ENCODE results near the gene FGD6.
"Not testable (repeated sequence)": the region's sequence is repeated elsewhere in the genome, so short reads cannot be mapped to it uniquely, and the experiment has no call there.

The FGD6 gene

DNA sequence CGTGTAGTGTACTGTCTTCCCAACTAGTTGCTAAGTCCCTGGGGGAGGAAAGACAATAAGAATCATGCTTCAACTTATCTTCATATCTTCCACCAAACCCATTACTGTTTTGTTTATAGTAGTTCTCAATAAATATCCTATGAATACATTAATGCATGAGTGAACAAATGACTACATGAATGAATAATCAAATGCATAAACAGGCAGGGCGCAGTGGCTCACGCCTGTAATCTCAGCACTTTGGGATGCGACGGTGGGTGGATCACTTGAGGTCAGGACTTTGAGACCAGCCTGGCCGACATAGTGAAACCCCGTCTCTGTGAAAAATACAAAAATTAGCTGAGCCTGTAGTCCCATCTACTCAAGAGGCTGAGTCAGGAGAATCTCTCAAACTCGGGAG is 111.7 kb downstream of the FGD6 start:
- no peak overlapping the region for H3K14ac ChIP-seq (ENCODE audit: low read length)
- no peak overlapping the region for H2BK120ac ChIP-seq (ENCODE audit: low read depth, low read length)
- H3K27me3 ChIP-seq (ENCODE audit: control insufficient read depth in 3 of 3, insufficient read depth in 3 of 3, low read depth in 1 of 3, low read length in 3 of 3) = no peaks in the 10 kb centered on the region
- no peak overlapping the region for H3K18ac ChIP-seq (ENCODE audit: low read length)
- no peak overlapping the region for H2AK5ac ChIP-seq (ENCODE audit: low read depth, low read length)
- peaks cover 0 to 1% of the 10 kb centered on the region in 2 donors for H3K4me1 ChIP-seq (ENCODE audit: control insufficient read depth in 2 of 2, insufficient read depth in 1 of 2, low read depth in 1 of 2, low read length in 2 of 2)
- H4K91ac ChIP-seq (ENCODE audit: low read depth, low read length, poor library complexity) = no peak overlapping the region
- no peak overlapping the region for H2BK12ac ChIP-seq (ENCODE audit: low read length)
- no peak overlapping the region for H2BK5ac ChIP-seq (ENCODE audit: low read length)
- no peak overlapping the region for H3K4me3 ChIP-seq (ENCODE audit: low read length in 2 of 2)
- H3K27ac ChIP-seq (replicated peaks; ENCODE audit: low read length) = no peak overlapping the region
- no peak overlapping the region for H3K4ac ChIP-seq (ENCODE audit: low read length)
- no peak overlapping the region for H3K9ac ChIP-seq (ENCODE audit: low read depth, low read length, poor library complexity)
- H4K8ac ChIP-seq (ENCODE audit: low read depth, low read length) = no peak overlapping the region
- H3K79me1 ChIP-seq (ENCODE audit: low read depth, low read length) = no peaks in the 10 kb centered on the region
- no peak overlapping the region for H2BK15ac ChIP-seq (ENCODE audit: low read length)
- no peaks in the 10 kb centered on the region for H3K9me3 ChIP-seq (replicated peaks in 1 of 2; ENCODE audit: control insufficient read depth in 2 of 2, insufficient read depth in 1 of 2, low read depth in 1 of 2, low read length in 2 of 2)
- H3K36me3 ChIP-seq (replicated peaks in 1 of 2; ENCODE audit: control insufficient read depth in 2 of 2, insufficient read depth in 2 of 2, low read length in 2 of 2) = peaks cover 14 to 83% of the 10 kb centered on the region in 2 donors
- no peak for DNase-seq (ENCODE audit: low spot score)
- H3K4me2 ChIP-seq (ENCODE audit: insufficient read depth, low read length, poor library complexity, severe bottlenecking) = no peak overlapping the region
- no CpG with 5 or more reads among the region's 8 CpGs for WGBS, 2 donors (ENCODE audit: extremely low coverage in 2 of 2, insufficient read length in 2 of 2, insufficient replicate concordance in 1 of 2)
- no peak overlapping the region for H2AFZ ChIP-seq (ENCODE audit: low read length)
- H3K23ac ChIP-seq (ENCODE audit: low read depth, low read length, poor library complexity) = no peak overlapping the region

DNA sequence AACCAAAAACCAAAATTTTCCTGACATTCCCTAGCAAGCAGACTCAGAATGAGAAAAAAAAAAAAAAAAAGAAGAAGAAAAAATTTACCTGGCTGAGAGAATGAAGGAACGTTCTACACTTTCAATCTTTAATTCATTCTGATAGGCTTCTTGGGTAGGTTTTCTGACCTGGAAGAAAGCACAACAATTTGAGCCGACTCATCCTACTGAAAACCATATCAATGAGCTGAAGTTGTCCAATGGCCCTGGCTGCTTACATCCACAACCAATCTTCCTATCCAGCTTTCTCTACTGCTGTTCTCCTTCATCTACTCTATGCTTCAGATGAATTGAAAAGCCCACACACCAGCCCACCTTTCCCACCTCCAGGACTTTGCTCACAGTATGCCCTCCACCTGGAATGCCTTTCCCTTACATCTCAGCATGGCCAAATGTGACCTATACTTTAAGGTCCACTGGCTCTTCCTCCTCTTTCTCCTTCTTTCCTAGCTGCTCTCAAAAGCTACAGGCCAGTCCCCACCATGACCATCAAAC is 112.3 kb downstream of the FGD6 start:
- H3K14ac ChIP-seq (ENCODE audit: low read length) = no peak overlapping the region
- H3K18ac ChIP-seq (ENCODE audit: low read length) = no peak overlapping the region
- DNase-seq (ENCODE audit: low spot score) = no peak
- no peak overlapping the region for H4K8ac ChIP-seq (ENCODE audit: low read depth, low read length)
- no peaks in the 10 kb centered on the region for H3K9me3 ChIP-seq (replicated peaks in 1 of 2; ENCODE audit: control insufficient read depth in 2 of 2, insufficient read depth in 1 of 2, low read depth in 1 of 2, low read length in 2 of 2)
- no peak overlapping the region for H2BK5ac ChIP-seq (ENCODE audit: low read length)
- peaks cover 15 to 83% of the 10 kb centered on the region in 2 donors for H3K36me3 ChIP-seq (replicated peaks in 1 of 2; ENCODE audit: control insufficient read depth in 2 of 2, insufficient read depth in 2 of 2, low read length in 2 of 2)
- no peak overlapping the region for H3K4me2 ChIP-seq (ENCODE audit: insufficient read depth, low read length, poor library complexity, severe bottlenecking)
- no peaks in the 10 kb centered on the region for H3K79me1 ChIP-seq (ENCODE audit: low read depth, low read length)
- no peak overlapping the region for H2BK12ac ChIP-seq (ENCODE audit: low read length)
- no peak overlapping the region for H2BK120ac ChIP-seq (ENCODE audit: low read depth, low read length)
- no peak overlapping the region for H3K4me3 ChIP-seq (ENCODE audit: low read length in 2 of 2)
- no peak overlapping the region for H3K23ac ChIP-seq (ENCODE audit: low read depth, low read length, poor library complexity)
- H3K27ac ChIP-seq (replicated peaks; ENCODE audit: low read length) = no peak overlapping the region
- no peak overlapping the region for H2AFZ ChIP-seq (ENCODE audit: low read length)
- WGBS, 2 donors (ENCODE audit: extremely low coverage in 2 of 2, insufficient read length in 2 of 2, insufficient replicate concordance in 1 of 2) = no CpG with 5 or more reads among the region's 2 CpGs
- H2AK5ac ChIP-seq (ENCODE audit: low read depth, low read length) = no peak overlapping the region
- H3K9ac ChIP-seq (ENCODE audit: low read depth, low read length, poor library complexity) = no peak overlapping the region
- H3K27me3 ChIP-seq (ENCODE audit: control insufficient read depth in 3 of 3, insufficient read depth in 3 of 3, low read depth in 1 of 3, low read length in 3 of 3) = no peaks in the 10 kb centered on the region
- H4K91ac ChIP-seq (ENCODE audit: low read depth, low read length, poor library complexity) = no peak overlapping the region
- no peak overlapping the region for H2BK15ac ChIP-seq (ENCODE audit: low read length)
- H3K4me1 ChIP-seq (ENCODE audit: control insufficient read depth in 2 of 2, insufficient read depth in 1 of 2, low read depth in 1 of 2, low read length in 2 of 2) = peaks cover 0 to 2% of the 10 kb centered on the region in 2 donors
- H3K4ac ChIP-seq (ENCODE audit: low read length) = no peak overlapping the region

DNA sequence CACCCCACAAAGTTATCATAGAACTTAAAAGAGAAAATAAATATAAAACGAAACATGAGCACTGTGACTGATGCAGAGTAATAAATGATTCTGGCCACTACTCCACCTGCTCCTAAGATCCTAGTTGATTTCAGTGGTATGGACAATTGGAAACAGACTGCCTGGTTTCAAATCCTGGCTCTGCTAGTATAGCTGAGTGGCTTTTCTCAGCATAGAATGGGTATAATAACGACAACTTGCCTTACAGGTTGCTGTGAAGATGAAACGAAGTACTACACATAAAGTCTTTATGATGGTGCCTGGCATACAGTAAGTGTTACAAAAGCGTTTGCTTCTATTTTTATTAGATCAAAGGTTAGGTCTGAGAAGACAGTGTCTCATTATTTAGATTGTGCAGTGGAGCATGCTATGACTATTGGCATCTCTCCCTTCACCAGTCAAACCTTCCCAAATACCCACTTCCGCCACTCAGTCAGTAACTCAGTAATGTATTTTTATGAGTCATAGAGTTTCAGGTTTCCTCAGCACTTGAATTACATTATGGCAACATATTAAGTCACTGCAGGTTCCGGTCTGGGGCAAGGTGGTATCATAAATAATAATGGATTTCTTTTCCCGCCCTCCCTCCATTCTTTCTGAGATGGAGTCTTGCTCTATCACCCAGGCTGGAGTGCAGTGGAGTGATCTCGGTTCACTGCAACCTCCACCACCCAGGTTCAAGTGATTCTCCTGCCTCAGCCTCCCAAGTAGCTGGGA is 114.2 kb downstream of the FGD6 start:
- no peak overlapping the region for H3K4me2 ChIP-seq (ENCODE audit: insufficient read depth, low read length, poor library complexity, severe bottlenecking)
- no peak overlapping the region for H2BK12ac ChIP-seq (ENCODE audit: low read length)
- no peak overlapping the region for H2BK5ac ChIP-seq (ENCODE audit: low read length)
- H2AK5ac ChIP-seq (ENCODE audit: low read depth, low read length) = no peak overlapping the region
- H3K14ac ChIP-seq (ENCODE audit: low read length) = no peak overlapping the region
- peaks cover 16 to 83% of the 10 kb centered on the region in 2 donors for H3K36me3 ChIP-seq (replicated peaks in 1 of 2; ENCODE audit: control insufficient read depth in 2 of 2, insufficient read depth in 2 of 2, low read length in 2 of 2)
- H2AFZ ChIP-seq (ENCODE audit: low read length) = no peak overlapping the region
- no peak overlapping the region for H4K91ac ChIP-seq (ENCODE audit: low read depth, low read length, poor library complexity)
- no peak overlapping the region for H3K23ac ChIP-seq (ENCODE audit: low read depth, low read length, poor library complexity)
- H3K27me3 ChIP-seq (ENCODE audit: control insufficient read depth in 3 of 3, insufficient read depth in 3 of 3, low read depth in 1 of 3, low read length in 3 of 3) = no peaks in the 10 kb centered on the region
- H3K79me1 ChIP-seq (ENCODE audit: low read depth, low read length) = no peaks in the 10 kb centered on the region
- no CpG with 5 or more reads among the region's 8 CpGs for WGBS, 2 donors (ENCODE audit: extremely low coverage in 2 of 2, insufficient read length in 2 of 2, insufficient replicate concordance in 1 of 2)
- H2BK15ac ChIP-seq (ENCODE audit: low read length) = no peak overlapping the region
- DNase-seq (ENCODE audit: low spot score) = no peak
- H3K9me3 ChIP-seq (replicated peaks in 1 of 2; ENCODE audit: control insufficient read depth in 2 of 2, insufficient read depth in 1 of 2, low read depth in 1 of 2, low read length in 2 of 2) = no peaks in the 10 kb centered on the region
- H3K4me1 ChIP-seq (ENCODE audit: control insufficient read depth in 2 of 2, insufficient read depth in 1 of 2, low read depth in 1 of 2, low read length in 2 of 2) = peaks cover 0 to 4% of the 10 kb centered on the region in 2 donors
- no peak overlapping the region for H3K18ac ChIP-seq (ENCODE audit: low read length)
- no peak overlapping the region for H3K9ac ChIP-seq (ENCODE audit: low read depth, low read length, poor library complexity)
- H3K4me3 ChIP-seq (ENCODE audit: low read length in 2 of 2) = no peak overlapping the region
- H4K8ac ChIP-seq (ENCODE audit: low read depth, low read length) = no peak overlapping the region
- no peak overlapping the region for H3K27ac ChIP-seq (replicated peaks; ENCODE audit: low read length)
- H3K4ac ChIP-seq (ENCODE audit: low read length) = no peak overlapping the region
- H2BK120ac ChIP-seq (ENCODE audit: low read depth, low read length) = no peak overlapping the region

DNA sequence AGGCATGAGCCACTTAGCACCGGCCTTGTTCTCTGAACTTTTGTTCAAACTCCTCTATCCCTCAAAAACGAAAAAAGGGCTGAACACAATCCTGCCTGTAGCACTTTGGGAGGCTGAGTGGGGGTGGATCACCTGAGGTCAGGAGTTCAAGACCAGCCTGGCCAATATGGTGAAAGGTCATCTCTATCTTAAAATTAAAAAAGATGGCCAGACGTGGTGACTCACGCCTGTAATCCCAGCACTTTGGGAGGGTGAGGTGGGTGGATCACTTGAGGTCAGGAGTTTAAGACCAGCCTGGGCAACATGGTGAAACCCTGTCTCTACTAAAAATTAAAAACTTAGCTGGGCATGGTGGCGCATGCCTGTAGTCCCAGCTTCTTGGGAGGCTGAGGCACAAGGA is 115.3 kb downstream of the FGD6 start:
- not testable (repeated sequence) for H4K8ac ChIP-seq (ENCODE audit: low read depth, low read length); H2AFZ ChIP-seq (ENCODE audit: low read length); H3K23ac ChIP-seq (ENCODE audit: low read depth, low read length, poor library complexity); H3K27me3 ChIP-seq (ENCODE audit: control insufficient read depth in 3 of 3, insufficient read depth in 3 of 3, low read depth in 1 of 3, low read length in 3 of 3); H2BK5ac ChIP-seq (ENCODE audit: low read length); H3K4me2 ChIP-seq (ENCODE audit: insufficient read depth, low read length, poor library complexity, severe bottlenecking); H2AK5ac ChIP-seq (ENCODE audit: low read depth, low read length); H3K27ac ChIP-seq (replicated peaks; ENCODE audit: low read length); H3K18ac ChIP-seq (ENCODE audit: low read length); H3K4me3 ChIP-seq (ENCODE audit: low read length in 2 of 2); H3K4ac ChIP-seq (ENCODE audit: low read length); H2BK15ac ChIP-seq (ENCODE audit: low read length); H3K14ac ChIP-seq (ENCODE audit: low read length); H4K91ac ChIP-seq (ENCODE audit: low read depth, low read length, poor library complexity); H3K4me1 ChIP-seq (ENCODE audit: control insufficient read depth in 2 of 2, insufficient read depth in 1 of 2, low read depth in 1 of 2, low read length in 2 of 2); H3K9me3 ChIP-seq (replicated peaks in 1 of 2; ENCODE audit: control insufficient read depth in 2 of 2, insufficient read depth in 1 of 2, low read depth in 1 of 2, low read length in 2 of 2); H3K9ac ChIP-seq (ENCODE audit: low read depth, low read length, poor library complexity); H2BK12ac ChIP-seq (ENCODE audit: low read length); H3K79me1 ChIP-seq (ENCODE audit: low read depth, low read length); H2BK120ac ChIP-seq (ENCODE audit: low read depth, low read length); DNase-seq (ENCODE audit: low spot score)
- H3K36me3 ChIP-seq (replicated peaks in 1 of 2; ENCODE audit: control insufficient read depth in 2 of 2, insufficient read depth in 2 of 2, low read length in 2 of 2) = peaks cover 15 to 82% of the 10 kb centered on the region in 2 donors
- no CpG with 5 or more reads among the region's 5 CpGs for WGBS, 2 donors (ENCODE audit: extremely low coverage in 2 of 2, insufficient read length in 2 of 2, insufficient replicate concordance in 1 of 2)

All from neuronal stem cell (in vitro differentiated cells).